RWPE1 (cell line): ENCODE measurements around the gene FBN2.

ENCODE experiments used
- CTCF ChIA-PET: fragments of 350-600 bp; sonication (Branson Sonifier 250); formaldehyde crosslinking; extraction: SDS; loops from one replicate; lab custom pipeline; 2021; lab: Yijun Ruan, JAX
- POLR2A ChIA-PET: fragments of 400-600 bp; formaldehyde crosslinking; extraction: SDS; loops from one replicate; lab custom pipeline; 2020; ENCODE audit warnings: antibody characterized with exemption; ENCODE audit not compliant: low non-redundant PET; lab: Yijun Ruan, JAX
- DNase-seq: peaks from one replicate; pipeline ENCODE4 v3.0.0; 2012; ENCODE audit warnings: low spot score
- H3K27ac ChIP-seq: fragments of 450-650 bp; 2 replicates; pipeline ENCODE4 v1.5.1; 2017
- CTCF ChIP-seq: fragments of 450-650 bp; conservative IDR thresholded peaks from 2 replicates; pipeline ENCODE4 v1.5.1; 2017; ENCODE audit warnings: low read depth, mild to moderate bottlenecking

The FBN2 gene

GRCh38 chr5:128224336-128224735, 313.7 kb downstream of the FBN2 start:
- ChIA-PET POLR2A (no interaction called here), CTCF (interaction anchor here (0.6 kb wide), 1 partner anchor 451 kb away, joined by 3 read pairs; no protein-coding TSS in a partner anchor)
- DNase-seq, result no peak
- no peak overlapping the region for H3K27ac ChIP-seq
- no peak for TF ChIP-seq CTCF

DNA sequence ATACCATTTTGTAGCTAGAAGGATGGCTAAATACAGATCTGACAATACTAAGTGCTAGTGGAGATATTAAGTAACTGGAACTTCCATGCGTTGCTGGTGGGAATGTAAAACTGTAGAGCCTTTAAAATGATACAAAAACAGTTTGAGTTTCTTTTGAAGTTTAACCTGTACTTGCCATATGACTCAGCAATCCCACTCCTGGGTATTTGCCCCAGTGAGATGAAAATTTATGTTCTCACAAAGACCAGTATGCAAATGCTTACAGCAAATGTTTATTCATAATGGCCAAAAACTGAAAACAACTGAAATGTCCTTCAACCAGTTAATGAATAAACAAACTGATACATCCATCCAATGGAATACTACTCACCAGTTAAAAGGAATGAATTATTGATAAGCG, 317.2 kb downstream of the FBN2 start:
- POLR2A ChIA-PET, result no interaction called here
- CTCF ChIA-PET, result no interaction called here

GRCh38 chr5:128216860-128217531, 321.0 kb downstream of the FBN2 start:
- CTCF ChIA-PET, result no interaction called here
- DNase-seq, result peak; percentile 47
- POLR2A ChIA-PET, result no interaction called here
- peak overlapping the region; percentile 63 for H3K27ac ChIP-seq
- TF ChIP-seq CTCF, result no peak

More for the DNA sequence above, 317.2 kb downstream of the FBN2 start:
- no peak for TF ChIP-seq CTCF
- no peak for DNase-seq
- no peak overlapping the region for H3K27ac ChIP-seq

DNA sequence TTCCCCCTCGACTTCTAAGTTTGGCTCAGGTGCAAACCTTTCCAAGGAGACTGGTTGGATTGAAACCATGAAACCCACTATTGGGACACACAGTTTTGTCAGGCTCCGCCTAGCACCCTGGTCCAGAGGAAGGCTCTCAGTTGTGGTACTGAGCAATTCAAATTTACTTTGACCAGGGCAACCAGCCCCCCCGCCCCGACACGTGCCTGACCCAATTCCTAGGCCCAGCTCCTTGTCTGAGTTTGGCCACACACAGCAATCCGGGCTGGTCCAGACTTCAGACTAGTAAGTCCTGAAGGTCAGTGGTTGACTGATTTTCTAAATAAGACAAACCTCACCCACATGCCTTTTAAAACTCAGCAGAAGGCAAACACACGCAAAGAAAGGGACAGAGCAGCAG, 321.8 kb downstream of the FBN2 start:
- no peak for TF ChIP-seq CTCF
- no peak for DNase-seq
- ChIA-PET CTCF (no interaction called here), POLR2A (no interaction called here)
- no peak overlapping the region for H3K27ac ChIP-seq

- CTCF ChIA-PET, result interaction anchor here (0.9 to 1.5 kb wide), 3 partner anchors 285 to 459 kb away, joined by 3 to 8 read pairs (median 5); no protein-coding TSS in a partner anchor
- DNase-seq, result no peak
- no peak overlapping the region for H3K27ac ChIP-seq
- no peak for TF ChIP-seq CTCF
- POLR2A ChIA-PET, result no interaction called here
Observed at GRCh38 chr5:128213833-128214232, 324.2 kb downstream of the FBN2 start.

- peak; percentile 64 for DNase-seq
- peak; percentile 79 for TF ChIP-seq CTCF
- POLR2A ChIA-PET, result no interaction called here
- no peak overlapping the region for H3K27ac ChIP-seq
- CTCF ChIA-PET, result interaction anchor here (0.5 to 1.5 kb wide), 7 partner anchors 285 to 800 kb away, joined by 3 to 8 read pairs (median 3); no protein-coding TSS in a partner anchor
Observed at GRCh38 chr5:128213340-128213739, 324.7 kb downstream of the FBN2 start.
